ENCODE measurements around the gene THOC6.

Gene THOC6

DNA sequence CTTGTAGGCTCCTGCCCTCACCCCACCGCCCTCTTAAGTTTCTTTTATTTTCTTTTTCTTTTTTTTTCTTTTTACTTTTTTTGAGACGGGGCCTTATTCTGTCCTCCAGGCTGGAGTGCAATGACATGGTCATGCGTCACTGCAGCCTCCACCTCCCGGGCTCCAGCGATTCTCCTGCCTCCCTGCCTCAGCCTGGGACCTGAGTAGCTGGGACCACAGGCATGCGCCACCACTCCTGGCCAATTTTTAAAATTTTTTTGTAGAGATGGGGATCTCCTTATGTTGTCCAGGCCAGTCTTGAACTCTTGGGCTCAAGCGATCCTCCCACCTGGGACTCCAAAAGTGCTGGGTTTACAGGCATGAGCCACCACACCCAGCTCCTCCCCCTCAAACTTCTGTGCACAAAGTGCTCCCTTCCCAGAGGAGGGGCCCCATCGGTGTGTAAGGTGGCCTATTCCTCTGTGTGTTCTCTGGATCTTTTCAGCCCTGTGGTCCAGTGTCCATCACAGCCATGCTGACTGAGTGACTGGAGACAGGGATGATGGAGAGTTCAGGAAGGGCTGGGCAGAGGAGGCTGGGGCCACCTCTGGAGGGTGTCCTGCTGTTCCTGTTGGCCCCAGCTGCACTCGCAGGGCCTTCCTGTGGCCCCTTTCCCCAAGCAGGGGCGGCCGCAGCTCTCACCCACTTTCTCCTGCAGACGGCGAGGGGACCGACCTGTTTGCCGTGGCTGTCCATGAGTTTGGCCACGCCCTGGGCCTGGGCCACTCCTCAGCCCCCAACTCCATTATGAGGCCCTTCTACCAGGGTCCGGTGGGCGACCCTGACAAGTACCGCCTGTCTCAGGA, 32.7 kb downstream of the THOC6 start:
- DNase-seq (ENCODE audit: low read depth) = no peak
- no peak overlapping the region for H3K4me3 ChIP-seq (ENCODE audit: low read length)
- TF ChIP-seq, protein P1, sequence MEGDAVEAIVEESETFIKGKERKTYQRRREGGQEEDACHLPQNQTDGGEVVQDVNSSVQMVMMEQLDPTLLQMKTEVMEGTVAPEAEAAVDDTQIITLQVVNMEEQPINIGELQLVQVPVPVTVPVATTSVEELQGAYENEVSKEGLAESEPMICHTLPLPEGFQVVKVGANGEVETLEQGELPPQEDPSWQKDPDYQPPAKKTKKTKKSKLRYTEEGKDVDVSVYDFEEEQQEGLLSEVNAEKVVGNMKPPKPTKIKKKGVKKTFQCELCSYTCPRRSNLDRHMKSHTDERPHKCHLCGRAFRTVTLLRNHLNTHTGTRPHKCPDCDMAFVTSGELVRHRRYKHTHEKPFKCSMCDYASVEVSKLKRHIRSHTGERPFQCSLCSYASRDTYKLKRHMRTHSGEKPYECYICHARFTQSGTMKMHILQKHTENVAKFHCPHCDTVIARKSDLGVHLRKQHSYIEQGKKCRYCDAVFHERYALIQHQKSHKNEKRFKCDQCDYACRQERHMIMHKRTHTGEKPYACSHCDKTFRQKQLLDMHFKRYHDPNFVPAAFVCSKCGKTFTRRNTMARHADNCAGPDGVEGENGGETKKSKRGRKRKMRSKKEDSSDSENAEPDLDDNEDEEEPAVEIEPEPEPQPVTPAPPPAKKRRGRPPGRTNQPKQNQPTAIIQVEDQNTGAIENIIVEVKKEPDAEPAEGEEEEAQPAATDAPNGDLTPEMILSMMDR (conservative IDR thresholded peaks at IDR 0.05; ENCODE audit: low read depth, low read length) = no peak

- no peak for DNase-seq (ENCODE audit: low read depth)
- H3K4me3 ChIP-seq (ENCODE audit: low read length) = no peak overlapping the region
- TF ChIP-seq, protein P1 (conservative IDR thresholded peaks at IDR 0.05; ENCODE audit: low read depth, low read length) = no peak
Measured at GRCh38 chr16:3057181-3058138, 33.6 kb downstream of the THOC6 start.

GRCh38 chr16:3058139-3059030, 34.5 kb downstream of the THOC6 start:
- TF ChIP-seq, protein P1 (conservative IDR thresholded peaks at IDR 0.05; ENCODE audit: low read depth, low read length) = peak; percentile 13
- H3K4me3 ChIP-seq (ENCODE audit: low read length) = peak overlapping the region; percentile 69
- no peak for DNase-seq (ENCODE audit: low read depth)

DNA sequence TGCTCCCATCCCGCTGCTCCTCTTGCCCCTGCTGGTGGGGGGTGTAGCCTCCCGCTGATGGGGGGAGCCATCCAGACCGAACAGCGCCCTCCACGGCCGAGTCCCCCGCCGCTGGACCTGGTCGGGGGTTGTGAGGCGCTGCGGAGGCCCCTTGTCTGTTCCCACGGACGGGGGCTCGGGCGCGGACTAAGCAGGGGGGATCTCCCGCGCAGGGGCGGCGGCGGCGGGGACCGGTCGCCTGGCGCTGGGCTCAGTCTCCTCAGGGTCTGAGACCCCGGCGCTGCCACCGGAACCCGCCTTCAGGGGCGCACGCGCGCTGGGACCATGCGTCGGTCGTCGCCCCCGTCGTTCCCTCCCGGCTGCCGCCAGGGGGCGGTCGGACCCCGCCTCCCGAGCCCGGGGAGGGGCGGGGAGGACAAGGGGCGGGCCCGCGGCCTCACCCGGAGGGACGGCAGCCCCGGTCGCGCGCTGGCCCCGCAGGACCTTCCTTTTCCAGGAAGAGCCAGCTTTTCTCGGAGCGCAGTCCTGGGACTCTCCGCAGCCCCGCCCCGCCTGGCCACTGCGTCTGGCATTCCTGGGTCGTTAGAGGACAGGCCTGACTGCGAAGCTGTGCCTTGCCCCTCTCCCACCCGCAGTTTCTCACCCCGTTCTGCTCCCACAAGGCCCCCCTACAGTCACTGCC, 35.3 kb downstream of the THOC6 start:
- TF ChIP-seq, protein P1 (conservative IDR thresholded peaks at IDR 0.05; ENCODE audit: low read depth, low read length) = peak; percentile 54
- peak overlapping the region; percentile 69 for H3K4me3 ChIP-seq (ENCODE audit: low read length)
- DNase-seq (ENCODE audit: low read depth) = peak; percentile 24

DNA sequence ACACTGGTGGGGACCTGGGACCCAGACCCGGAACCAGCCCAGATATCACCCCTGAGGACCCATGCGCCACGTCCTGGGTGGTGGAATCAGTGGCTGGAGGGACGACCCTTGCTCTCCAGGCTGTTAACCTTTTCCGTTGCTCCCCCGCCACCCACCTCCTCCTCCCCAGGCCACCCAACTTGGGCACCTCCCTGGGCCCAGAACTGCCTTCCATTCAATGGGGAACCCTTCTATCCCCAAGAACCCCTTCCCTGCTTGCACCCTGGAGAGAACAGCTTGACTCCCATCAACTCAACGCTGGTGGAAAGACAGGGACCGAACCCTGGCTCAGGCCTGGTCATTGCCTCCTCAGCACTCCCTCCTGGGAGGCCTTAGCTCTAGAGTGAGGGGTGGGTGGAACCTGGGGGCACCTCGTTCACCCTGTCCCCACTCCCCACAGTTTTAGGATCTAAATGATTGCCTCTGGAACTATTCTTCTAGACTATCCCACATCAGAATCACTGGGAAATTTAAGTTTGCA, 35.9 kb downstream of the THOC6 start:
- H3K4me3 ChIP-seq (ENCODE audit: low read length) = peak overlapping the region; percentile 47
- TF ChIP-seq, protein P1 (conservative IDR thresholded peaks at IDR 0.05; ENCODE audit: low read depth, low read length) = no peak
- no peak for DNase-seq (ENCODE audit: low read depth)
